ENCODE data around the gene JAG1.
"Not testable (repeated sequence)": the region's sequence is repeated elsewhere in the genome, so short reads cannot be mapped to it uniquely, and the experiment has no call there.

The JAG1 gene

GRCh38 chr20:10604865-10605440 is 68.8 kb downstream of the JAG1 start:
- DNase-seq = no peak

GRCh38 chr20:10603971-10604864 is 69.6 kb downstream of the JAG1 start:
- DNase-seq = no peak

GRCh38 chr20:10603378-10603777 is 70.4 kb downstream of the JAG1 start:
- DNase-seq = no peak

GRCh38 chr20:10602221-10602871 is 71.5 kb downstream of the JAG1 start:
- no peak for DNase-seq

GRCh38 chr20:10597637-10598036 is 76.2 kb downstream of the JAG1 start:
- DNase-seq = no peak

GRCh38 chr20:10596710-10597121 is 77.1 kb downstream of the JAG1 start:
- DNase-seq = no peak

GRCh38 chr20:10595985-10596384 is 77.8 kb downstream of the JAG1 start:
- DNase-seq = no peak

- no peak for DNase-seq
Observed at GRCh38 chr20:10595266-10595665, 78.5 kb downstream of the JAG1 start.

GRCh38 chr20:10594296-10594868 is 79.4 kb downstream of the JAG1 start:
- no peak for DNase-seq

GRCh38 chr20:10591946-10592521 is 81.8 kb downstream of the JAG1 start:
- DNase-seq = no peak

GRCh38 chr20:10590950-10591671 is 82.7 kb downstream of the JAG1 start:
- no peak for DNase-seq

- not testable (repeated sequence) for DNase-seq
Observed at GRCh38 chr20:10590446-10590845, 83.4 kb downstream of the JAG1 start.

All from SIG-M5 (cell line).